NT2/D1 (cell line): ENCODE data around the gene KCNQ1.

Experiments
- DNase-seq: peaks from one replicate; pipeline ENCODE4 v3.0.0-alpha.2; 2011; ENCODE audit warnings: low read depth, low spot score
- H3K27me3 ChIP-seq: 2 replicates; pipeline ENCODE4 v1.6.0; 2011; ENCODE audit warnings: mild to moderate bottlenecking; ENCODE audit not compliant: insufficient read length, insufficient read depth
- H3K36me3 ChIP-seq: 2 replicates; pipeline ENCODE4 v1.6.1; 2011; ENCODE audit warnings: mild to moderate bottlenecking, low read length, mixed read lengths; ENCODE audit not compliant: insufficient read depth, insufficient read length
- H3K4me1 ChIP-seq: 2 replicates; pipeline ENCODE4 v1.5.1; 2011; ENCODE audit not compliant: insufficient read depth, insufficient read length
- H3K4me3 ChIP-seq: 2 replicates; pipeline ENCODE4 v1.5.1; 2011; ENCODE audit warnings: low read depth; ENCODE audit not compliant: insufficient read length
- H3K9ac ChIP-seq: 2 replicates; pipeline ENCODE4 v1.6.0; 2011; ENCODE audit warnings: low read depth; ENCODE audit not compliant: insufficient read length
- H3K9me3 ChIP-seq: 2 replicates; pipeline ENCODE4 v1.5.1; 2011; ENCODE audit warnings: mild to moderate bottlenecking, low read length; ENCODE audit not compliant: insufficient read depth
- SUZ12 ChIP-seq: IDR thresholded peaks from 2 replicates; pipeline ENCODE4 v1.6.1; 2011; ENCODE audit not compliant: insufficient read length, insufficient read depth; ENCODE audit errors: extremely low read depth
- YY1 ChIP-seq: IDR thresholded peaks from 2 replicates; pipeline ENCODE4 v1.6.1; 2011; ENCODE audit not compliant: insufficient read length, insufficient read depth
- ZNF274 ChIP-seq: IDR thresholded peaks from 2 replicates; pipeline ENCODE4 v1.6.1; 2011; ENCODE audit warnings: mild to moderate bottlenecking, low read depth, low read length

KCNQ1 gene

DNA sequence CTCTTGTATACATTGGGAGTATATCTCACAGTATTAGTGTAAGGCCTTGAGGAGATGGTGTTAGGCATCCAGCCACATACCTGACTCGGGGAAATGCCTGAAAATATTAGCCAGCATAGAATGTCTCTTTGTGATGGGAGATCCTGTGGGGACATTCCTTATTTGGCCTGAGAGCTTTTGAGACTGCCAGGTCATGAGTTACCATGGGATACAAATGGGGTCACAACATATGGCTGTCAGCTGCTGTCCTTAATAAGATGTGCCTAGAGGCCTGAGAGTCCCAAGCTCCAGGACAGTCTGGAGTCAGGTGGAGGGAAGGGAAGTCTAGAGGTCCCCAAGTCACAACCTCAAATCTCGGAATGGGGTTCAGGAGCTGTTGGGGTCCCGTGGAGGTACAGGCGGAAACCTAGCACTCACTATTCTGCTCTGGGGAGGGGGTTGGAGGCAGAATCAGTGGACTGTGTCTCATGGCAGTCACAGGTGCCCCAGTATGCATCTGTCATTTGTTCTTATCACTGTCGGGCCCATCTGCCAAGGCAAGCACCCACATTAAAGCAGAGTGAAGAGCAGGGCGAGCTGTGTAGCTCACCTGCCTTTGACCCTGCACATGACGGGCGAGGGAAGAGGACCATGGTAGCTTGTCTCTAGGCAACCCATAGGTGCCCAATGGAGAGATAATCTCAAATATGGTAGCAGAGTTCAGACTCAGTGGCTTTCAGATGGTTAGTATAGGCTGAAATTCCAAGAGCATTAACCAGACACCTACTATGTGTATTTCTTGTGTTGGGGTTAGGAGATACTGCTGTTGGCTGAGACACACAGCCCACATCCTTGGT, 225.0 kb downstream of the KCNQ1 start:
- H3K36me3 ChIP-seq: peaks cover 12% of the 10 kb centered on the region
- peaks cover 6% of the 10 kb centered on the region for H3K27me3 ChIP-seq
- no peak for DNase-seq
- H3K9ac ChIP-seq: no peak overlapping the region
- TF ChIP-seq SUZ12: no peak
- no peak for TF ChIP-seq ZNF274
- TF ChIP-seq YY1: no peak
- H3K9me3 ChIP-seq: no peaks in the 10 kb centered on the region
- peaks cover 4% of the 10 kb centered on the region for H3K4me1 ChIP-seq
- H3K4me3 ChIP-seq: no peak overlapping the region

DNA sequence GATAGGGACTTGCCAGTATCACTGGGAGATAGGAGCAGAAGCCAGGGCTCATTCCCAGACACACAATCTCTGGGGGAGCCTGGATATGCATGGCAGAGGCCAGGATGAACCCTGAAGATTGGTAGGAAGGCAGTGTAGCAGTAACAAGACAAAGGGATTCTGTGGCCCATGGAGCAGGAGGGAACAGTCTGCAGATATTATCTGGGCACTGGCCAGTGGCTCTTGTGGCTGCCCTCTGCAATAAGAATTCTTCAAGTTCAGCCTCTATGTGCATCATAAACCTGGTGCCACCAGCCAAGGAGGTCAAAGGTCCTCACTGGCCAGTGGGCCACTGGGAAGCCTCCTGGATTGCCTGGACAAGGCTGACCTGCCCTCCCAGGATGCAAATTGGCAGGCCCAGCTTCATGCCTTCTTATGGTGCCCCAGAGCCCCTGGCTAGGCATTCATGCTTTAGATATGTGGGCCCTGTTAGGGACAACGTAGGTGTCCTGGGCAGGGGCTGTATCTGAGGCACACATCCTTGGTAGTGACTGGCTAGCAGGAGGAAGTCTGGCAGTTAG, 225.8 kb downstream of the KCNQ1 start:
- Histone ChIP-seq H3K36me3 (peaks cover 12% of the 10 kb centered on the region), H3K4me1 (peaks cover 4% of the 10 kb centered on the region), H3K27me3 (peaks cover 3% of the 10 kb centered on the region), H3K9me3 (no peaks in the 10 kb centered on the region), H3K4me3 (no peak overlapping the region), H3K9ac (no peak overlapping the region)
- no peak for TF ChIP-seq YY1
- DNase-seq: no peak

DNA sequence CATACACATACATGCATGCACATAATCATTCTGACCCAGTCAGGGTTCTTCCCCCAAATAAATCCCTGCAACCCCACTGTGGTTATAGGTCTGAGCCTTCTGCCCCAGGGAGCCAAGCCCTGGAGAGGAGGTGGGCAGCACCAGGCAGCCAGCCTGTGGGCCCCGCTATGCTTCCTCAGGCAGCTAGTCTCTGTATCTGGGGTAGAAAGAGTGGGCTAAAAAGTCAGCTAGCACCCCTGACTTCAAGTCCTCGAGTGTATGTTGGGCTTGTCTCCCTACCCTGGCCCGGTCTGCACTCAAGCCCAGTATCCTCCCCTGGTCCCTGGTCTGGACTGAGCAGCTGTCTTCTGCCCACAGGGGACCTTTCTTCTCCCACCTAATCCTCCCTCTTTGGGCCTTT, 226.9 kb downstream of the KCNQ1 start:
- H3K36me3 ChIP-seq: peaks cover 12% of the 10 kb centered on the region
- no peak for DNase-seq
- no peak overlapping the region for H3K9ac ChIP-seq
- H3K4me1 ChIP-seq: peaks cover 4% of the 10 kb centered on the region
- H3K27me3 ChIP-seq: peaks cover 3% of the 10 kb centered on the region
- no peak overlapping the region for H3K4me3 ChIP-seq
- TF ChIP-seq SUZ12 (no peak), YY1 (no peak), ZNF274 (no peak)
- H3K9me3 ChIP-seq: no peaks in the 10 kb centered on the region

DNA sequence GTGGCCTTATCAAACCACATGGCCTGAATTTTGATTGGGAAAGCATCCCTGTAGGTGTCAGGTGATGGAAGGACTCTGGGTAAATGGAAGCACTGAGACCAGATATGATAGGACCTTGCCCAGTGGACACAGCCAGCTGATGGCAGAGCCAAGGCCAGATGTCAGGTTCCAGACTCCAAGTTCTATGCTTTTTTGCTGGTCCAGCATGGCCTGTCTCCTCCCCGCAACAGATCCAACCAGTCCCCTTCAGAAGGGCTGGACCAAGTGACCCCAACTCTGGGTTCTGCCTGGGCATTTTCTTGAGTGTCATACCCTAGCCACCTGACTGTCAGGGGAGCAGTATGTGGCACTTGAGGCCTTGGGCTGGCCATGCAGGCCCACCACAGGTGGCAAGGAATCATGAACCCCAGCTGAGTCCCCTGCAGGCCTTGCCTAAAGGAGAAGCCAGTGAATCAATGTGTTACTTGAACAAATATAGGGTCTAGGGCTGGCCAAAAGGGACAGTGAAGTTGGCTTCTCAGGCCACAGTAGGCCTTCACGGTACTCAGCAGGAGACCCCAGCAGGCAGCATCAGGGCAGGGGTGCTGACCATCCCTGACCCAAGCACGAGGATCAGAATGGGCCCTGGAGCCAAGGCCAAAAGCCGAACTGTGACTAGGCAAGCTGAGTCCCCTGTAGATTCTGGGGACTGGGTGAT, 227.9 kb downstream of the KCNQ1 start:
- Histone ChIP-seq H3K36me3 (peaks cover 12% of the 10 kb centered on the region), H3K9me3 (no peaks in the 10 kb centered on the region), H3K27me3 (peaks cover 3% of the 10 kb centered on the region), H3K4me1 (peaks cover 4% of the 10 kb centered on the region), H3K9ac (no peak overlapping the region), H3K4me3 (no peak overlapping the region)
- no peak for TF ChIP-seq YY1
- TF ChIP-seq ZNF274: no peak
- TF ChIP-seq SUZ12: no peak
- DNase-seq: no peak

DNA sequence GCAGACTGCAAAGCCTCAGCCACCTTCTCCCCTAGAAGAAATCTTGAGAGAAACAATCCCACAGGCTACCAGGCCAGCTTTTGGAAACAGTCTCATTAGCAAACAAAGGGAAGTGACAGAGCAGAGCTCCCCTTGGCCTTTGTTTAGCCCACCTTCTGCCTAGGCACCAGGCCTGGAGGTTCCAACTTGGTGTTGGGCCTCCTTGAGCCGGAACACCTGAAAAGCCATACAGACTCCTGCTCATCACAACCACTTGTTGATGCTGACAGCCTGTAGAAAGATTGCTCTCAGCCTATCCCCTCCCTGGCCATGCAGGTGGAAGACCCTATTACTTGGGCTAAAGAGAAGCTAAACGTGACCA, 228.4 kb downstream of the KCNQ1 start:
- no peaks in the 10 kb centered on the region for H3K9me3 ChIP-seq
- no peak overlapping the region for H3K4me3 ChIP-seq
- peaks cover 4% of the 10 kb centered on the region for H3K4me1 ChIP-seq
- no peak overlapping the region for H3K9ac ChIP-seq
- H3K27me3 ChIP-seq: peaks cover 3% of the 10 kb centered on the region
- TF ChIP-seq YY1 (no peak), SUZ12 (no peak), ZNF274 (no peak)
- H3K36me3 ChIP-seq: peaks cover 9% of the 10 kb centered on the region
- no peak for DNase-seq

DNA sequence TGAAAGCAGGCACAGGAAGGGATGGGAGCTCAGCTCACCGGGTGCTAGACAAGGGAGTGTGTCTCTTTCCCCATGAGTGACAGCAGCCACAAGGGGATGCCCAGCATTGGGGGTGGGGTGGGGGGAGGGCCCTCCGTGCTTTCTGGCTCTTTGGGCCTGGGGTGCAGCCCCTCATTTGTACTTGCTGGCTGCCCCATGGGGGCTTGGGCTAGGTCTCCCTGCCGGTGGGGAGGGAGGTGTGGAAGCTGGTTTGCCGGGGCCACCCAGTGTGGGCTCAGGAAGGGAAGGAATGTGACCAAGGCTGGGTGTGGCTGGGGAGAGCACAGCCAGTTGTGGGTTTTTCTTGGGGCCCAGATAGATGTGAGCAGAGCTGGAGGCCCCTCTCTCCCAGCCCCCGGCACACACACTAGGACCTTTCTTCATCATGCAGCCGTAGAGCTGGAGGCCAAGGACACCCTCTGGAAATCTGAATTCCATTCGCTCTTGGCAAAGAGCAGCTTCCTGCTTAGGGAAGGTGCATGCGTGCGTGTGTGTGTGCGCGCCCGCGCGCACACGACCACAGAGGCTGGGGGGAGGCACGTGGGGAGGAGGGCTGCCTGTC, 229.2 kb downstream of the KCNQ1 start:
- H3K9me3 ChIP-seq: no peaks in the 10 kb centered on the region
- peaks cover 7% of the 10 kb centered on the region for H3K36me3 ChIP-seq
- TF ChIP-seq ZNF274: no peak
- no peak for TF ChIP-seq SUZ12
- TF ChIP-seq YY1: no peak
- no peak overlapping the region for H3K9ac ChIP-seq
- peaks cover 4% of the 10 kb centered on the region for H3K4me1 ChIP-seq
- DNase-seq: no peak
- no peak overlapping the region for H3K4me3 ChIP-seq
- H3K27me3 ChIP-seq: peaks cover 3% of the 10 kb centered on the region

DNA sequence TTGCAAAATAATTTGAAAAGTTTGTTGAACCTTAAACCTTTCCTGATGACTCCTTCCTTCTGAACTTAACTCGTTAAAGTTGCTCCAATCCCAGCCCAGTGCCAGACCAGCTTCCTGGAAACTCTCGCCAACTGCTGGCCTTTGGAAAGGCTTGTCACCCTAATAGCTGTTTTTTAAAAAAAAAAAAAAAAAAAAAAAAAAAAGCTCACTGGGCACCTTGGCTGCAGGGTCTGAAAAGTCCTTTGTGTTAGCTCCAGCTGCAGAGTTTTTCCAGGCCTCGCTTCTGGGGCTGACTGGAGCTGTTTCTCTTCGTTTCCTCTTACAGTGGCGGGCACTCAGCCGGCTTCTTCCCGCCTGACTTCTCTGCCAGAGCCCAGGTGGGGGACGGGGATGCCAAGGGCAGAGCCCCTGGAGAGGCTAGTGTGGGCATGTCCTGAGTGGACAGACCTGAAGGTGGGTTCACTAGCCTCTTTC, 229.9 kb downstream of the KCNQ1 start:
- Histone ChIP-seq H3K9me3 (no peaks in the 10 kb centered on the region), H3K9ac (no peak overlapping the region), H3K36me3 (peaks cover 2% of the 10 kb centered on the region), H3K4me3 (no peak overlapping the region), H3K27me3 (peaks cover 3% of the 10 kb centered on the region), H3K4me1 (peaks cover 4% of the 10 kb centered on the region)
- DNase-seq: no peak
- TF ChIP-seq ZNF274 (no peak), YY1 (no peak), SUZ12 (no peak)
